ENCODE data around the gene SPAG17. TPM values are rescaled to one million over a fixed set of nuclear protein-coding genes. Genes with fewer than 3 reads are reported as not detected.

SPAG17 gene
- polyA plus RNA-seq, 1 donor from 2014 or later: 0.25 TPM

GRCh38 chr1:118210051-118210722, 25.2 kb upstream of the SPAG17 start:
- H3K27me3 ChIP-seq (ENCODE audit: insufficient read depth, low read depth, low read length): no peaks in the 10 kb centered on the region
- H3K9me3 ChIP-seq (ENCODE audit: low read length): no peaks in the 10 kb centered on the region
- no peak overlapping the region for H3K4me2 ChIP-seq (ENCODE audit: low read length)
- H3K4me3 ChIP-seq (ENCODE audit: low read length): no peak overlapping the region
- no peak for TF ChIP-seq RAD21 (conservative IDR thresholded peaks at IDR 0.05)
- H3K27ac ChIP-seq (ENCODE audit: low read length): no peak overlapping the region
- no peaks in the 10 kb centered on the region for H4K20me1 ChIP-seq (ENCODE audit: insufficient read depth)
- H3K79me2 ChIP-seq (replicated peaks; ENCODE audit: insufficient read depth, low read length): no peaks in the 10 kb centered on the region
- H3K36me3 ChIP-seq (ENCODE audit: insufficient read depth, low read length): no peaks in the 10 kb centered on the region
- H3F3A ChIP-seq (ENCODE audit: insufficient read depth, low read length, poor library complexity, severe bottlenecking): no peaks in the 10 kb centered on the region
- no peak overlapping the region for H3K9ac ChIP-seq (ENCODE audit: low read length)
- H2AFZ ChIP-seq (ENCODE audit: low read depth, low read length): no peak overlapping the region
- no peaks in the 10 kb centered on the region for H3K9me2 ChIP-seq (ENCODE audit: insufficient read depth, low read length)

DNA sequence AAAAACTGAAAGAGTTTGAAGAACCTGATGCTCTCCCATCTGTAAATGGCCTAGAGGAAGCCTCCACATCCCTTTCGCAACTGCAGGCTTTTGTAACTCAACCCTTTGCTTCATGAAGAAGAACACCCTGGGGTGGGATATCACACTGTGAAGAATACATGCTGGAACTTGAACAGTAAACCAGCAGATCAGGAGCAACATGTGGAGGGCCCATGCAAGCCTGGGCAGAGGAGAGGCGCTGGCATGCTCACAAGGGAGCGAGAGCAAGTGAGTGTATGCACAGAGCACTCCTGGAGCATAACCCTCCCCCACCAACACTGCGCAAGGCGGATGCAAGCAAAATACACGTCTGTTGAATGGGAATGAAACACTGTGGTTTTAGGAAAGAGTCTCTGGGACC, 24.6 kb upstream of the SPAG17 start:
- Histone ChIP-seq H3K27ac (ENCODE audit: low read length) (no peak overlapping the region), H2AFZ (ENCODE audit: low read depth, low read length) (no peak overlapping the region), H3K9me2 (ENCODE audit: insufficient read depth, low read length) (no peaks in the 10 kb centered on the region), H4K20me1 (ENCODE audit: insufficient read depth) (no peaks in the 10 kb centered on the region), H3F3A (ENCODE audit: insufficient read depth, low read length, poor library complexity, severe bottlenecking) (no peaks in the 10 kb centered on the region), H3K9me3 (ENCODE audit: low read length) (no peaks in the 10 kb centered on the region), H3K4me3 (ENCODE audit: low read length) (no peak overlapping the region), H3K4me2 (ENCODE audit: low read length) (no peak overlapping the region), H3K79me2 (replicated peaks; ENCODE audit: insufficient read depth, low read length) (no peaks in the 10 kb centered on the region), H3K27me3 (ENCODE audit: insufficient read depth, low read depth, low read length) (no peaks in the 10 kb centered on the region), H3K36me3 (ENCODE audit: insufficient read depth, low read length) (no peaks in the 10 kb centered on the region), H3K9ac (ENCODE audit: low read length) (no peak overlapping the region)
- TF ChIP-seq TAF1 (IDR thresholded peaks at IDR 0.05; ENCODE audit: low read depth) (no peak), POLR2AphosphoS5 (IDR thresholded peaks at IDR 0.05) (no peak), SMC3 (conservative IDR thresholded peaks at IDR 0.05; ENCODE audit: poor library complexity) (no peak), RAD21 (conservative IDR thresholded peaks at IDR 0.05) (no peak), EP300 (conservative IDR thresholded peaks at IDR 0.05; ENCODE audit: poor library complexity, severe bottlenecking) (no peak), REST (IDR thresholded peaks at IDR 0.05; ENCODE audit: borderline replicate concordance) (no peak), MXI1 (conservative IDR thresholded peaks at IDR 0.05; ENCODE audit: poor library complexity, severe bottlenecking) (no peak), EZH2 (IDR thresholded peaks at IDR 0.05; ENCODE audit: borderline replicate concordance, insufficient read depth, low read length, poor library complexity, severe bottlenecking) (no peak)
- TF ChIP-seq, protein P1, sequence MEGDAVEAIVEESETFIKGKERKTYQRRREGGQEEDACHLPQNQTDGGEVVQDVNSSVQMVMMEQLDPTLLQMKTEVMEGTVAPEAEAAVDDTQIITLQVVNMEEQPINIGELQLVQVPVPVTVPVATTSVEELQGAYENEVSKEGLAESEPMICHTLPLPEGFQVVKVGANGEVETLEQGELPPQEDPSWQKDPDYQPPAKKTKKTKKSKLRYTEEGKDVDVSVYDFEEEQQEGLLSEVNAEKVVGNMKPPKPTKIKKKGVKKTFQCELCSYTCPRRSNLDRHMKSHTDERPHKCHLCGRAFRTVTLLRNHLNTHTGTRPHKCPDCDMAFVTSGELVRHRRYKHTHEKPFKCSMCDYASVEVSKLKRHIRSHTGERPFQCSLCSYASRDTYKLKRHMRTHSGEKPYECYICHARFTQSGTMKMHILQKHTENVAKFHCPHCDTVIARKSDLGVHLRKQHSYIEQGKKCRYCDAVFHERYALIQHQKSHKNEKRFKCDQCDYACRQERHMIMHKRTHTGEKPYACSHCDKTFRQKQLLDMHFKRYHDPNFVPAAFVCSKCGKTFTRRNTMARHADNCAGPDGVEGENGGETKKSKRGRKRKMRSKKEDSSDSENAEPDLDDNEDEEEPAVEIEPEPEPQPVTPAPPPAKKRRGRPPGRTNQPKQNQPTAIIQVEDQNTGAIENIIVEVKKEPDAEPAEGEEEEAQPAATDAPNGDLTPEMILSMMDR (IDR thresholded peaks at IDR 0.05; ENCODE audit: poor library complexity, severe bottlenecking): no peak

All from neural cell (in vitro differentiated cells).